Thoracic aorta (tissue), 2 donors: ENCODE data around the gene MPL. TPM values are rescaled to one million over a fixed set of nuclear protein-coding genes. Genes with fewer than 3 reads are reported as not detected.
"Not testable (repeated sequence)": the region's sequence is repeated elsewhere in the genome, so short reads cannot be mapped to it uniquely, and the experiment has no call there.

ENCODE experiments used
- ATAC-seq: fragments of 150-250 bp; one replicate; pipeline ENCODE4 v1.8.0; 2017; ENCODE audit warnings: low read depth; ENCODE audit not compliant: insufficient number of reproducible peaks, low FRiP score
- DNase-seq: peaks from one replicate; pipeline ENCODE4 v3.0.0-alpha.2; 2020; ENCODE audit warnings: low spot score
- H3K27ac ChIP-seq, 2 donors: fragments of 200-600 bp; sonication (generic); 1 replicate in 1 of 2; 2 replicates in 1 of 2; pipeline ENCODE4 v1.5.1; 2016; ENCODE audit warnings: mild to moderate bottlenecking in 2 of 2, moderate library complexity in 2 of 2
- H3K27me3 ChIP-seq: fragments of 200-600 bp; sonication (generic); replicated peaks from 2 replicates; pipeline ENCODE4 v1.6.0; 2016; ENCODE audit warnings: mild to moderate bottlenecking; ENCODE audit not compliant: insufficient read depth
- H3K36me3 ChIP-seq: fragments of 200-600 bp; sonication (generic); one replicate; pipeline ENCODE4 v1.5.1; 2016
- H3K4me1 ChIP-seq, 2 donors: fragments of 200-600 bp; sonication (generic); 1 replicate in 1 of 2; 2 replicates in 1 of 2; pipeline versions ENCODE4 v1.5.1 to v1.6.0; 2016; ENCODE audit warnings: low read depth in 2 of 2, mild to moderate bottlenecking in 1 of 2; ENCODE audit not compliant: control insufficient read depth in 1 of 2
- H3K4me3 ChIP-seq: fragments of 200-600 bp; sonication (generic); 2 replicates; pipeline ENCODE4 v1.5.1; 2016; ENCODE audit warnings: mild to moderate bottlenecking
- H3K9me3 ChIP-seq: fragments of 200-600 bp; sonication (generic); 2 replicates; pipeline ENCODE4 v1.5.1; 2016
- CTCF ChIP-seq: fragments of 200-600 bp; sonication (generic); IDR thresholded peaks from one replicate; pipeline ENCODE4 v1.5.1; 2019; ENCODE audit warnings: antibody characterized with exemption
- total RNA-seq, 2 donors: library from RNA; depleted of rRNA; stranded (reverse); fragments of >200 nt; gene quantifications; one replicate each; pipeline versions ENCODE4 v1.1.0 to v1.2.3, GENCODE V29; 2016

MPL gene
- total RNA-seq, 2 donors from 2014 or later: not detected

GRCh38 chr1:43367026-43367903, 29.6 kb downstream of the MPL start:
- no peak for TF ChIP-seq CTCF
- Histone ChIP-seq H3K9me3 (no peaks in the 10 kb centered on the region), H3K27me3 (no peaks in the 10 kb centered on the region), H3K36me3 (peaks cover 32% of the 10 kb centered on the region), H3K4me1 (peaks cover 15 to 23% of the 10 kb centered on the region in 2 donors), H3K4me3 (peak overlapping the region; percentile 91), H3K27ac (peak overlapping the region; percentile 66 to 85)
- no peak for DNase-seq
- peak; percentile 45 for ATAC-seq

GRCh38 chr1:43367904-43368645, 30.5 kb downstream of the MPL start, which contains the start of gene ELOVL1:
Gene ELOVL1, minus strand, starts transcription at chr1:43368011. Its CDS starts 2,402 bp downstream, at chr1:43365609.
- Histone ChIP-seq H3K9me3 (no peaks in the 10 kb centered on the region), H3K4me1 (peaks cover 15 to 23% of the 10 kb centered on the region in 2 donors), H3K4me3 (peak within 1 kb of the TSS; percentile 91), H3K36me3 (peaks cover 24% of the 10 kb centered on the region), H3K27ac (peak within 1 kb of the TSS; percentile 66 to 85), H3K27me3 (no peaks in the 10 kb centered on the region)
- no peak for TF ChIP-seq CTCF
- DNase-seq: peak; percentile 70
- ATAC-seq: peak; percentile 75

GRCh38 chr1:43368646-43369020, 31.0 kb downstream of the MPL start:
- peak overlapping the region; percentile 63 to 85 for H3K27ac ChIP-seq
- peaks cover 15 to 23% of the 10 kb centered on the region in 2 donors for H3K4me1 ChIP-seq
- H3K9me3 ChIP-seq: no peaks in the 10 kb centered on the region
- ATAC-seq (no peak), DNase-seq (no peak)
- no peaks in the 10 kb centered on the region for H3K27me3 ChIP-seq
- peaks cover 18% of the 10 kb centered on the region for H3K36me3 ChIP-seq
- no peak for TF ChIP-seq CTCF
- peak overlapping the region; percentile 91 for H3K4me3 ChIP-seq

- H3K4me3 ChIP-seq, H3K27me3 ChIP-seq, H3K27ac ChIP-seq, H3K36me3 ChIP-seq, ATAC-seq, H3K9me3 ChIP-seq, DNase-seq: not testable (repeated sequence)
- H3K4me1 ChIP-seq: peaks cover 15 to 23% of the 10 kb centered on the region in 2 donors
Measured at GRCh38 chr1:43369779-43370178, 32.2 kb downstream of the MPL start.

- no peaks in the 10 kb centered on the region for H3K36me3 ChIP-seq
- H3K9me3 ChIP-seq: no peaks in the 10 kb centered on the region
- DNase-seq (no peak), ATAC-seq (no peak)
- no peak for TF ChIP-seq CTCF
- peaks cover 15 to 23% of the 10 kb centered on the region in 2 donors for H3K4me1 ChIP-seq
- no peaks in the 10 kb centered on the region for H3K27me3 ChIP-seq
- H3K4me3 ChIP-seq: no peak overlapping the region
- no peak overlapping the region for H3K27ac ChIP-seq
Measured at GRCh38 chr1:43370564-43370963, 32.9 kb downstream of the MPL start.
